PC-3 (cell line): ENCODE measurements around the gene PPP1R27. TPM values are rescaled to one million over a fixed set of nuclear protein-coding genes. Genes with fewer than 3 reads are reported as not detected.

Source experiments
- ATAC-seq: fragments of 200-7000 bp; cut with Tn5 transposase; 2 replicates; pipeline ENCODE4 v1.9.1; 2020; ENCODE audit warnings: mild to moderate bottlenecking, moderate library complexity
- BruUV-seq: library from RNA; stranded (reverse); fragments of 400-500 nt; replicated peaks from 2 replicates; lab custom pipeline; 2021; lab: Mats Ljungman, UMichigan
- CTCF ChIA-PET: fragments of 300-600 bp; sonication (Branson Sonifier 250); formaldehyde crosslinking; loops from one replicate; lab custom pipeline; 2022; ENCODE audit warnings: antibody characterized with exemption; lab: Charles Lee
- POLR2A ChIA-PET: fragments of 300-600 bp; sonication (Branson Sonifier 250); formaldehyde crosslinking; loops from one replicate; lab custom pipeline; 2022; ENCODE audit warnings: antibody characterized with exemption; ENCODE audit not compliant: unreplicated experiment; lab: Charles Lee
- DNase-seq: peaks from one replicate; pipeline ENCODE4 v3.0.0-alpha.2; 2015
- H2AFZ ChIP-seq: fragments of 300-600 bp; sonication (generic); 2 replicates; pipeline ENCODE4 v1.6.0; 2016; ENCODE audit warnings: antibody characterized with exemption, low read length
- H3F3A ChIP-seq: fragments of 300-600 bp; sonication (generic); one replicate; pipeline ENCODE4 v1.6.0; 2017; ENCODE audit warnings: antibody characterized with exemption, low read length, control low read depth, mild to moderate bottlenecking; ENCODE audit not compliant: unreplicated experiment
- H3K27ac ChIP-seq: fragments of 300-600 bp; sonication (generic); 2 replicates; pipeline ENCODE4 v1.5.1; 2016; ENCODE audit warnings: mild to moderate bottlenecking, low read length
- H3K27me3 ChIP-seq: fragments of 300-600 bp; sonication (generic); 2 replicates; pipeline ENCODE4 v1.6.1; 2016; ENCODE audit warnings: low read length, mixed read lengths
- H3K36me3 ChIP-seq: fragments of 300-600 bp; sonication (generic); 2 replicates; pipeline ENCODE4 v1.6.1; 2016; ENCODE audit warnings: low read depth, mixed run types, low read length, mixed read lengths
- H3K4me1 ChIP-seq: fragments of 300-600 bp; sonication (generic); 2 replicates; pipeline ENCODE4 v1.5.1; 2016; ENCODE audit warnings: low read length; ENCODE audit not compliant: insufficient read depth
- H3K4me2 ChIP-seq: fragments of 300-600 bp; sonication (generic); 2 replicates; pipeline ENCODE4 v1.6.0; 2016; ENCODE audit warnings: low read length
- H3K4me3 ChIP-seq: fragments of 300-600 bp; sonication (generic); 2 replicates; pipeline ENCODE4 v1.5.1; 2016; ENCODE audit warnings: mild to moderate bottlenecking, low read length, mixed read lengths
- H3K79me2 ChIP-seq: fragments of 300-600 bp; sonication (generic); 2 replicates; pipeline ENCODE4 v1.6.1; 2017; ENCODE audit warnings: low read length, mixed read lengths
- H3K9ac ChIP-seq: fragments of 300-600 bp; sonication (generic); 2 replicates; pipeline ENCODE4 v1.6.0; 2016; ENCODE audit warnings: mild to moderate bottlenecking, low read length
- H3K9me2 ChIP-seq: fragments of 300-600 bp; sonication (generic); replicated peaks from 2 replicates; pipeline ENCODE4 v1.6.1; 2016; ENCODE audit warnings: mixed run types, low read length, mixed read lengths
- H3K9me3 ChIP-seq: fragments of 300-600 bp; sonication (generic); 2 replicates; pipeline ENCODE4 v1.6.1; 2016; ENCODE audit warnings: low read length, mixed read lengths
- H4K20me1 ChIP-seq: fragments of 300-600 bp; sonication (generic); 2 replicates; pipeline ENCODE4 v1.6.1; 2016; ENCODE audit warnings: low read length, mixed read lengths
- CTCF ChIP-seq: fragments of 300-600 bp; sonication (generic); conservative IDR thresholded peaks from 2 replicates; pipeline ENCODE4 v1.5.1; 2017; ENCODE audit warnings: antibody characterized with exemption, low read depth, mild to moderate bottlenecking, low read length
- EZH2 ChIP-seq: fragments of 300-600 bp; sonication (generic); IDR thresholded peaks from one replicate; pipeline ENCODE4 v1.6.1; 2017; ENCODE audit warnings: antibody characterized with exemption, mild to moderate bottlenecking, low read length; ENCODE audit not compliant: unreplicated experiment
- EZH2phosphoT487 ChIP-seq: fragments of 300-600 bp; sonication (generic); IDR thresholded peaks from 2 replicates; pipeline ENCODE4 v1.6.1; 2018; ENCODE audit warnings: mild to moderate bottlenecking, antibody characterized with exemption, low read length, borderline replicate concordance
- intact Hi-C: fragments of 100-400 bp; cut with micrococcal nuclease; formaldehyde crosslinking; loops from 2 replicates; pipeline ENCODE4 v1.9.0; 2023
- total RNA-seq: library from RNA; depleted of rRNA; stranded (reverse); fragments of >200 nt; gene quantifications from 2 replicates; pipeline ENCODE4 v1.2.3, GENCODE V29; 2014

PPP1R27 gene
- total RNA-seq, 1 experiment from 2014 or later: not detected

- H3K4me2 ChIP-seq: no peak overlapping the region
- no peak for TF ChIP-seq EZH2phosphoT487
- TF ChIP-seq CTCF: no peak
- TF ChIP-seq EZH2: no peak
- no peaks in the 10 kb centered on the region for H3K79me2 ChIP-seq
- ATAC-seq (no peak), DNase-seq (no peak)
- H3K4me1 ChIP-seq: peaks cover 8% of the 10 kb centered on the region
- 0 out of 2 replicates have a peak, but pooled peaks cover 19% of the 10 kb centered on the region for H3K27me3 ChIP-seq
- H3K9me2 ChIP-seq: no peaks in the 10 kb centered on the region
- intact Hi-C loops: no loop called here
- H3F3A ChIP-seq: no peaks in the 10 kb centered on the region
- no peak overlapping the region for H2AFZ ChIP-seq
- CTCF ChIA-PET: no interaction called here
- no TSS peak for BruUV-seq
- H3K27ac ChIP-seq: no peak overlapping the region
- no peak overlapping the region for H3K4me3 ChIP-seq
- H3K36me3 ChIP-seq: no peaks in the 10 kb centered on the region
- H4K20me1 ChIP-seq: no peaks in the 10 kb centered on the region
- POLR2A ChIA-PET: no interaction called here
- H3K9ac ChIP-seq: no peak overlapping the region
- no peaks in the 10 kb centered on the region for H3K9me3 ChIP-seq
Observed at GRCh38 chr17:81811705-81812570, 22.9 kb downstream of the PPP1R27 start.

- H3K27ac ChIP-seq: no peak overlapping the region
- H3K4me3 ChIP-seq: no peak overlapping the region
- H3K4me2 ChIP-seq: no peak overlapping the region
- H2AFZ ChIP-seq: no peak overlapping the region
- H3K4me1 ChIP-seq: no peaks in the 10 kb centered on the region; the same call in 1 of the 2 replicates
- ChIA-PET POLR2A (no interaction called here), CTCF (no interaction called here)
- ATAC-seq: no peak
- DNase-seq: no peak
- intact Hi-C loops: no loop called here
- H3K36me3 ChIP-seq: no peaks in the 10 kb centered on the region
- H3K9me3 ChIP-seq: no peaks in the 10 kb centered on the region
- H3K9ac ChIP-seq: no peak overlapping the region
- H3K79me2 ChIP-seq: no peaks in the 10 kb centered on the region
- no peaks in the 10 kb centered on the region for H3K9me2 ChIP-seq
- peaks cover 28% of the 10 kb centered on the region for H3K27me3 ChIP-seq
- TF ChIP-seq EZH2phosphoT487 (no peak), CTCF (no peak), EZH2 (no peak)
- BruUV-seq: no TSS peak
- H4K20me1 ChIP-seq: no peaks in the 10 kb centered on the region
- no peaks in the 10 kb centered on the region for H3F3A ChIP-seq
Observed at GRCh38 chr17:81810892-81811704, 23.8 kb downstream of the PPP1R27 start.
